Hematopoietic multipotent progenitor cell treated with erythropoietin and hydrocortisone succinate and interleukin-3 and kit ligand, for 4 days (in vitro differentiated cells): ENCODE data around the gene HSD17B2.
"Not testable (repeated sequence)": the region's sequence is repeated elsewhere in the genome, so short reads cannot be mapped to it uniquely, and the experiment has no call there.

Experiments
- DNase-seq: peaks from one replicate; pipeline ENCODE4 v3.0.0-alpha.2; 2015

HSD17B2 gene

GRCh38 chr16:82034981-82035612, at the start of gene HSD17B2:
TSS of gene HSD17B2 (plus strand) at chr16:82035253. CDS start at chr16:82035425, 172 bp downstream.
- DNase-seq, result no peak

- no peak for DNase-seq
These were observed 47.9 kb upstream of the HSD17B2 start for GRCh38 chr16:81987121-81987520.

GRCh38 chr16:81987706-81988105, 47.3 kb upstream of the HSD17B2 start:
- DNase-seq, result no peak

- no peak for DNase-seq
These were observed 42.2 kb upstream of the HSD17B2 start for GRCh38 chr16:81992859-81993258.

GRCh38 chr16:81994485-81994884, 40.6 kb upstream of the HSD17B2 start:
- DNase-seq, result peak; percentile 30

GRCh38 chr16:81995651-81996050, 39.4 kb upstream of the HSD17B2 start:
- DNase-seq, result no peak

GRCh38 chr16:81996664-81997509, 38.2 kb upstream of the HSD17B2 start:
- peak; percentile 35 for DNase-seq

- no peak for DNase-seq
These were observed 37.3 kb upstream of the HSD17B2 start for GRCh38 chr16:81997738-81998137.

- no peak for DNase-seq
These were observed 32.2 kb upstream of the HSD17B2 start for GRCh38 chr16:82002831-82003230.

- DNase-seq, result no peak
These were observed 30.5 kb upstream of the HSD17B2 start for GRCh38 chr16:82004601-82005000.

- DNase-seq, result no peak
These were observed 29.8 kb upstream of the HSD17B2 start for GRCh38 chr16:82005027-82005830.

- no peak for DNase-seq
These were observed 29.0 kb upstream of the HSD17B2 start for GRCh38 chr16:82006036-82006435.

- DNase-seq, result no peak
These were observed 27.9 kb upstream of the HSD17B2 start for GRCh38 chr16:82007189-82007588.

- DNase-seq, result no peak
These were observed 26.0 kb upstream of the HSD17B2 start for GRCh38 chr16:82008957-82009592.

- not testable (repeated sequence) for DNase-seq
These were observed 25.3 kb upstream of the HSD17B2 start for GRCh38 chr16:82009789-82010188.

- DNase-seq, result no peak
These were observed 24.4 kb upstream of the HSD17B2 start for GRCh38 chr16:82010649-82011048.

GRCh38 chr16:82011199-82011641, 23.8 kb upstream of the HSD17B2 start, which contains the start of gene SDR42E1:
TSS of gene SDR42E1 (minus strand) at chr16:82011470. CDS start at chr16:82000858, 10,612 bp downstream.
- peak; percentile 56 for DNase-seq

- peak; percentile 11 for DNase-seq
These were observed 21.9 kb upstream of the HSD17B2 start for GRCh38 chr16:82013139-82013538.

- peak; percentile 53 for DNase-seq
These were observed 18.8 kb upstream of the HSD17B2 start for GRCh38 chr16:82016263-82016662.

- DNase-seq, result no peak
These were observed 18.1 kb upstream of the HSD17B2 start for GRCh38 chr16:82016964-82017363.

GRCh38 chr16:82017911-82018568, 17.0 kb upstream of the HSD17B2 start:
- DNase-seq, result no peak

- no peak for DNase-seq
These were observed 15.5 kb upstream of the HSD17B2 start for GRCh38 chr16:82019535-82019934.
